H9 (cell line): ENCODE results near the gene MNX1. TPM values are rescaled to one million over a fixed set of nuclear protein-coding genes. Genes with fewer than 3 reads are reported as not detected.

Experiments
- DNase-seq: peaks from one replicate; pipeline ENCODE4 v3.0.0-alpha.2; 2017
- H2AFZ ChIP-seq: one replicate; pipeline ENCODE4 v1.6.1; 2013; ENCODE audit warnings: mild to moderate bottlenecking, low read length, control low read depth, moderate library complexity
- H2AK5ac ChIP-seq: 2 replicates; pipeline ENCODE4 v1.6.1; 2013; ENCODE audit warnings: low read length, control low read depth, mixed read lengths; ENCODE audit not compliant: insufficient read length
- H2BK120ac ChIP-seq: one replicate; pipeline ENCODE4 v1.6.1; 2013; ENCODE audit warnings: low read depth, mild to moderate bottlenecking, low read length, control low read depth, inconsistent platforms; ENCODE audit not compliant: poor library complexity, severe bottlenecking
- H2BK12ac ChIP-seq: 2 replicates; pipeline ENCODE4 v1.6.1; 2013; ENCODE audit warnings: low read length, control low read depth, mixed read lengths, low read depth; ENCODE audit not compliant: insufficient read length
- H2BK15ac ChIP-seq: 2 replicates; pipeline ENCODE4 v1.6.1; 2013; ENCODE audit warnings: low read depth, low read length, control low read depth
- H2BK20ac ChIP-seq: one replicate; pipeline ENCODE4 v1.6.1; 2013; ENCODE audit warnings: low read depth, mild to moderate bottlenecking, low read length, control low read depth, inconsistent platforms; ENCODE audit not compliant: poor library complexity, severe bottlenecking
- H2BK5ac ChIP-seq: 2 replicates; pipeline ENCODE4 v1.6.1; 2013; ENCODE audit warnings: low read length, control low read depth, mixed read lengths; ENCODE audit not compliant: insufficient read length
- H3K14ac ChIP-seq: 2 replicates; pipeline ENCODE4 v1.6.1; 2013; ENCODE audit warnings: low read length, control low read depth; ENCODE audit not compliant: insufficient read depth
- H3K18ac ChIP-seq: 2 replicates; pipeline ENCODE4 v1.6.1; 2013; ENCODE audit warnings: low read depth, mild to moderate bottlenecking, mixed read lengths, low read length, control low read depth; ENCODE audit not compliant: insufficient read length
- H3K23ac ChIP-seq: 2 replicates; pipeline ENCODE4 v1.6.1; 2013; ENCODE audit warnings: low read length, control low read depth, mixed read lengths, low read depth; ENCODE audit not compliant: insufficient read length
- H3K23me2 ChIP-seq: 2 replicates; pipeline ENCODE4 v1.6.1; 2013; ENCODE audit warnings: low read depth, mild to moderate bottlenecking, mixed read lengths, low read length, control low read depth; ENCODE audit not compliant: insufficient read length, poor library complexity, severe bottlenecking
- H3K27ac ChIP-seq: 2 replicates; pipeline ENCODE4 v1.5.1; 2013; ENCODE audit warnings: low read length, control low read depth, mixed read lengths, low read depth; ENCODE audit not compliant: insufficient read length
- H3K27me3 ChIP-seq: 2 replicates; pipeline ENCODE4 v1.6.1; 2013; ENCODE audit warnings: low read length, control low read depth, inconsistent platforms; ENCODE audit not compliant: insufficient read depth
- H3K4ac ChIP-seq: 2 replicates; pipeline ENCODE4 v1.6.1; 2013; ENCODE audit warnings: low read depth, mild to moderate bottlenecking, control low read depth, inconsistent platforms, low read length, moderate library complexity
- H3K4me1 ChIP-seq: 2 replicates; pipeline ENCODE4 v1.6.1; 2013; ENCODE audit warnings: low read length, control low read depth, inconsistent platforms; ENCODE audit not compliant: insufficient read depth
- H3K4me2 ChIP-seq: 2 replicates; pipeline ENCODE4 v1.6.1; 2013; ENCODE audit warnings: low read length, control low read depth, mixed read lengths; ENCODE audit not compliant: insufficient read length, insufficient read depth
- H3K56ac ChIP-seq: 2 replicates; pipeline ENCODE4 v1.6.1; 2013; ENCODE audit warnings: low read depth, mild to moderate bottlenecking, mixed read lengths, low read length, control low read depth; ENCODE audit not compliant: insufficient read length
- H3K79me1 ChIP-seq: 2 replicates; pipeline ENCODE4 v1.6.1; 2013; ENCODE audit warnings: low read depth, mild to moderate bottlenecking, moderate library complexity, low read length, control low read depth, inconsistent platforms; ENCODE audit not compliant: insufficient read depth, poor library complexity, severe bottlenecking
- H3K79me2 ChIP-seq: 2 replicates; pipeline ENCODE4 v1.6.1; 2013; ENCODE audit warnings: low read length, control low read depth, inconsistent platforms; ENCODE audit not compliant: insufficient read depth
- H3K9ac ChIP-seq: 2 replicates; pipeline ENCODE4 v1.6.1; 2013; ENCODE audit warnings: low read length, control low read depth, mixed read lengths; ENCODE audit not compliant: insufficient read length; ENCODE audit errors: extremely low read depth
- H3K9me3 ChIP-seq: one replicate; pipeline ENCODE4 v1.6.1; 2013; ENCODE audit warnings: low read depth, low read length, inconsistent platforms; ENCODE audit not compliant: control insufficient read depth
- H3T11ph ChIP-seq: one replicate; pipeline ENCODE4 v1.6.1; 2013; ENCODE audit warnings: mild to moderate bottlenecking, low read length, control low read depth, inconsistent platforms
- H4K20me1 ChIP-seq: one replicate; pipeline ENCODE4 v1.6.1; 2013; ENCODE audit not compliant: control insufficient read depth, insufficient read length, insufficient read depth
- H4K5ac ChIP-seq: 2 replicates; pipeline ENCODE4 v1.6.1; 2013; ENCODE audit warnings: low read depth, mild to moderate bottlenecking, mixed read lengths, low read length, control low read depth; ENCODE audit not compliant: insufficient read length
- H4K8ac ChIP-seq: replicated peaks from 2 replicates; pipeline ENCODE4 v1.6.1; 2013; ENCODE audit warnings: low read length, control low read depth, mixed read lengths, low read depth; ENCODE audit not compliant: insufficient read length
- H4K91ac ChIP-seq: 2 replicates; pipeline ENCODE4 v1.6.1; 2013; ENCODE audit warnings: low read depth, mild to moderate bottlenecking, moderate library complexity, mixed read lengths, low read length, control low read depth; ENCODE audit not compliant: insufficient read length
- H3K27ac Mint-ChIP-seq, 3 experiments: 2 replicates in 2 of 3; 3 replicates in 1 of 3; pipeline ENCODE4 v1.8.0; 2020 to 2021; ENCODE audit warnings: mixed read lengths in 3 of 3, mild to moderate bottlenecking in 1 of 3, moderate library complexity in 1 of 3
- H3K27me3 Mint-ChIP-seq: 2 replicates; pipeline ENCODE4 v1.8.0; 2021; ENCODE audit warnings: low read depth, mild to moderate bottlenecking, moderate library complexity, mixed read lengths
- H3K36me3 Mint-ChIP-seq, 3 experiments: 2 replicates in 2 of 3; 3 replicates in 1 of 3; pipeline ENCODE4 v1.8.0; 2020 to 2021; ENCODE audit warnings: low read depth in 3 of 3, mixed read lengths in 3 of 3; ENCODE audit not compliant: insufficient read depth in 1 of 3
- H3K4me1 Mint-ChIP-seq, 2 experiments: 2 replicates each; pipeline ENCODE4 v1.8.0; 2020; ENCODE audit warnings: mixed read lengths in 2 of 2
- H3K4me3 Mint-ChIP-seq, 2 experiments: 2 replicates in 1 of 2; 3 replicates in 1 of 2; pipeline ENCODE4 v1.8.0; 2020 to 2021; ENCODE audit warnings: mild to moderate bottlenecking in 2 of 2, mixed read lengths in 2 of 2, moderate library complexity in 1 of 2
- H3K9me3 Mint-ChIP-seq, 2 experiments: 2 replicates in 1 of 2; 3 replicates in 1 of 2; pipeline ENCODE4 v1.8.0; 2020; ENCODE audit warnings: mild to moderate bottlenecking in 2 of 2, mixed read lengths in 2 of 2, moderate library complexity in 1 of 2
- CTCF ChIP-seq: fragments of 200-600 bp; sonication (generic); conservative IDR thresholded peaks from 3 replicates; pipeline ENCODE4 v1.8.0; 2021; ENCODE audit warnings: antibody characterized with exemption, mild to moderate bottlenecking
- WGBS: extraction: QIAGEN DNeasy Blood & Tissue Kit; methylation state at CpG from one replicate; pipeline ENCODE4 v1.1.7; 2013; ENCODE audit warnings: missing lambda C conversion rate, low lambda C conversion rate, mixed read lengths; ENCODE audit not compliant: insufficient read length; ENCODE audit errors: extremely low coverage; 5-methylcytosine and 5-hydroxymethylcytosine counted together
- total RNA-seq: library from RNA; stranded (reverse); gene quantifications from 2 replicates; pipeline ENCODE4 v1.2.1, GENCODE V29; 2021

MNX1 gene
- total RNA-seq, 1 experiment from 2014 or later: not detected

DNA sequence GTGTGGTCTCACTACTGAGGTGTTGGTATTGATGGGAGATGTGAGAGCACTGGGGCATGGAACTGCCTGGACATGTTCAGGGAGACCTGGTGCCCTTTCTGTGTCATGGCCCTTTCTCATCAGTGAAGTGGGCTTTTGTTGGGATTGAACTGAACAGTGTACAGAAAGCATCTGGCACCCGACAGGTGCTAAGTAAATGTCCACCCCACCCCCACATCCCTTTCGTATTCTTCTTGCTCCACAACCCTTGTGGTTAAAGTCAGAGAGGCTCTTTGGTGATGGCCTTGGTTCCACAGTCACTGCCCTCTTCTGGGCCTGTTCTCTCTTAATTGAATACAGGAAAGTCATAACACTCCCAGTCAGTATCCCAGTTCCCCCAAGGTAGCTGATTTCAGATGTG is 55.5 kb downstream of the MNX1 start:
- H3K9me3 ChIP-seq: no peaks in the 10 kb centered on the region
- no peak overlapping the region for H2AFZ ChIP-seq
- H3K56ac ChIP-seq: no peak overlapping the region
- no peak overlapping the region for H2BK20ac ChIP-seq
- Mint-ChIP-seq H3K36me3 (peaks cover 58 to 71% (median 69%) of the 10 kb centered on the region in 3 experiments), H3K4me1 (peaks cover 20 to 23% of the 10 kb centered on the region in 2 experiments), H3K27ac (peak overlapping the region in 1 of 3 experiments; percentile 64; a peak in 1 of 7 replicates), H3K27me3 (peaks cover 2% of the 10 kb centered on the region; the same call in 1 of the 2 replicates), H3K9me3 (no peaks in the 10 kb centered on the region; a peak in 1 of 5 replicates), H3K4me3 (no peak overlapping the region)
- TF ChIP-seq CTCF: no peak
- H3K27me3 ChIP-seq: no peaks in the 10 kb centered on the region
- no peak overlapping the region for H4K91ac ChIP-seq
- no peak overlapping the region for H3T11ph ChIP-seq
- no peak overlapping the region for H3K4ac ChIP-seq
- DNase-seq: no peak
- H2BK5ac ChIP-seq: no peak overlapping the region
- H2BK12ac ChIP-seq: no peak overlapping the region
- no CpG with 5 or more reads among the region's 2 CpGs for WGBS
- H4K5ac ChIP-seq: no peak overlapping the region
- H3K4me2 ChIP-seq: no peak overlapping the region
- H4K20me1 ChIP-seq: no peaks in the 10 kb centered on the region
- H3K4me1 ChIP-seq: 0 out of 2 replicates have a peak, but pooled peaks cover 3% of the 10 kb centered on the region
- H3K79me1 ChIP-seq: peaks cover 10% of the 10 kb centered on the region
- no peak overlapping the region for H3K14ac ChIP-seq
- peaks cover 24% of the 10 kb centered on the region for H3K79me2 ChIP-seq
- no peak overlapping the region for H2AK5ac ChIP-seq
- no peak overlapping the region for H2BK120ac ChIP-seq
- no peak overlapping the region for H3K18ac ChIP-seq
- no peak overlapping the region for H3K27ac ChIP-seq
- H4K8ac ChIP-seq: no peak overlapping the region
- peaks cover 15% of the 10 kb centered on the region for H3K23me2 ChIP-seq
- H3K23ac ChIP-seq: no peak overlapping the region
- H2BK15ac ChIP-seq: no peak overlapping the region
- no peak overlapping the region for H3K9ac ChIP-seq

Other genes with a start within 250 kb of the MNX1 start
- gene LMBR1, start 117.5 kb downstream of the MNX1 start, total RNA-seq: 49.3 and 62.3 TPM in 2 replicates
- 30.4 and 31.7 TPM in 2 replicates for gene NOM1, start 61.0 kb downstream of the MNX1 start, total RNA-seq
- gene UBE3C, start 128.3 kb upstream of the MNX1 start, total RNA-seq: 59.4 and 63.3 TPM in 2 replicates